HG02870 (cell line): Measurements from ENCODE around the gene HOXD9.
A peak's percentile ranks its signal among the peaks of the same experiment; 100 is the strongest.

Source experiments
- ATAC-seq: cut with Tn5 transposase; IDR thresholded peaks from one replicate; pipeline ENCODE4 v1.9.1; 2021; ENCODE audit warnings: mild to moderate bottlenecking, moderate library complexity; ENCODE audit not compliant: unreplicated experiment

The HOXD9 gene

GRCh38 chr2:176085861-176086771, 36.4 kb upstream of the HOXD9 start:
- no peak for ATAC-seq

GRCh38 chr2:176087330-176088047, 35.0 kb upstream of the HOXD9 start:
- ATAC-seq, result no peak

GRCh38 chr2:176088048-176088936, 34.2 kb upstream of the HOXD9 start:
- ATAC-seq, result peak; percentile 79

- ATAC-seq, result no peak
Measured at GRCh38 chr2:176088937-176089842, 33.3 kb upstream of the HOXD9 start.

- no peak for ATAC-seq
Measured at GRCh38 chr2:176089843-176090395, 32.6 kb upstream of the HOXD9 start.

- no peak for ATAC-seq
Measured at GRCh38 chr2:176090862-176091261, 31.7 kb upstream of the HOXD9 start.

GRCh38 chr2:176091329-176092258, 30.9 kb upstream of the HOXD9 start:
- no peak for ATAC-seq

- no peak for ATAC-seq
Measured at GRCh38 chr2:176092270-176093144, 30.0 kb upstream of the HOXD9 start, which contains the start of gene HOXD13. TSS of gene HOXD13 (plus strand) at chr2:176092721. CDS start at chr2:176092891, 170 bp downstream.

- no peak for ATAC-seq
Measured at GRCh38 chr2:176093145-176093897, 29.2 kb upstream of the HOXD9 start.

GRCh38 chr2:176093898-176094249, 28.6 kb upstream of the HOXD9 start:
- ATAC-seq, result no peak

GRCh38 chr2:176094349-176094748, 28.2 kb upstream of the HOXD9 start:
- no peak for ATAC-seq

GRCh38 chr2:176095421-176095820, 27.1 kb upstream of the HOXD9 start:
- ATAC-seq, result no peak

- no peak for ATAC-seq
Measured at GRCh38 chr2:176096243-176096985, 26.1 kb upstream of the HOXD9 start.

GRCh38 chr2:176096986-176097819, 25.3 kb upstream of the HOXD9 start:
- ATAC-seq, result peak; percentile 81

- no peak for ATAC-seq
Measured at GRCh38 chr2:176097820-176098365, 24.6 kb upstream of the HOXD9 start.
